ENCODE measurements around the gene LDB3.

The LDB3 gene

DNA sequence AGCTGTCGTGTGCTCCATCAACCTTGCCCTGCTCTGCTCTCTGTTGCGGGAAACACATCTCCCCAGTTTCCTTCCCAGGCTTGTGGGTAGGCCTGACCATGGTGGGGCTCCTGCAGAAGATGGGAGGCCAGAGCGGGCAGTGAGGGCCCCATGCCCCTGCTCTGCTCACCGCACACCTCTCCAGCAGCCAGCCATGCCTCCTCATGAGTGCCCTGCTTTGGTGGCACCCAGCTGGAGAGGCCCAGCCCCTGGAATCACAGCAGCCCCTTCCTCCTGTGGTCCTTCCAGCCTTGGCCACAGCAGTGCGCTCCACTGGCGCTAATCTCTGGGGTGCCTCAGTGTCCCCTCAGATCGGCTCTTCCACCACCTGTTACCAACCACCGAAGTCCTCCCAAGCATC, 18.2 kb upstream of the LDB3 start:
- H3K4me1 Mint-ChIP-seq = peaks cover 49% of the 10 kb centered on the region
- no peak overlapping the region for H3K4me3 Mint-ChIP-seq
- H3K36me3 Mint-ChIP-seq (ENCODE audit: low read depth) = no peaks in the 10 kb centered on the region
- TF ChIP-seq, protein P1, sequence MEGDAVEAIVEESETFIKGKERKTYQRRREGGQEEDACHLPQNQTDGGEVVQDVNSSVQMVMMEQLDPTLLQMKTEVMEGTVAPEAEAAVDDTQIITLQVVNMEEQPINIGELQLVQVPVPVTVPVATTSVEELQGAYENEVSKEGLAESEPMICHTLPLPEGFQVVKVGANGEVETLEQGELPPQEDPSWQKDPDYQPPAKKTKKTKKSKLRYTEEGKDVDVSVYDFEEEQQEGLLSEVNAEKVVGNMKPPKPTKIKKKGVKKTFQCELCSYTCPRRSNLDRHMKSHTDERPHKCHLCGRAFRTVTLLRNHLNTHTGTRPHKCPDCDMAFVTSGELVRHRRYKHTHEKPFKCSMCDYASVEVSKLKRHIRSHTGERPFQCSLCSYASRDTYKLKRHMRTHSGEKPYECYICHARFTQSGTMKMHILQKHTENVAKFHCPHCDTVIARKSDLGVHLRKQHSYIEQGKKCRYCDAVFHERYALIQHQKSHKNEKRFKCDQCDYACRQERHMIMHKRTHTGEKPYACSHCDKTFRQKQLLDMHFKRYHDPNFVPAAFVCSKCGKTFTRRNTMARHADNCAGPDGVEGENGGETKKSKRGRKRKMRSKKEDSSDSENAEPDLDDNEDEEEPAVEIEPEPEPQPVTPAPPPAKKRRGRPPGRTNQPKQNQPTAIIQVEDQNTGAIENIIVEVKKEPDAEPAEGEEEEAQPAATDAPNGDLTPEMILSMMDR (IDR thresholded peaks at IDR 0.05) = no peak
- no peak for DNase-seq
- H3K27ac Mint-ChIP-seq = no peak overlapping the region
- H3K27me3 Mint-ChIP-seq (ENCODE audit: low read depth, poor library complexity) = peaks cover 36% of the 10 kb centered on the region
- H3K9me3 Mint-ChIP-seq = no peaks in the 10 kb centered on the region

DNA sequence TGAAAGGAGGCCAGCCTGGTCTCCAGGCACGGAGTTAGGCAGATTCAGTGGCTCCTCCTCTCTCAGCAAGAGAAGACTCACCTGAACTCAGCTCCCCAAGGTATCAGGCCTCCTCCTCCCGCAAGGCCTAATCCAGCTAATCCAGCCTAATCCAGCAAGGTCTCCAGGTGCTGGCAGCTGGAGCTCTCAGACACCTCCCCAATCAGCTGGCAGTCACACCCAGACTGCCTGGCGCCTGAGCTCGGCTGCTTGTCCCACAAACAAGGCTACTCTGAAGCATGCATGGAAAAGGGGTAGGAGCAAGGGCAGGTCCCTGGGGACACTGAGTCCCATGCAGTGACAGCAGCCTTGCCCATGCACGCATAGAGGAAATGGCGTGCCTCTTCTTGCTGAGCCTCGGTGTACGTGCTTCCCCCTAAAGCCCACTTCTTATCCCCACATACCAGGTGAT, 17.3 kb upstream of the LDB3 start:
- DNase-seq = no peak
- no peak overlapping the region for H3K4me3 Mint-ChIP-seq

GRCh38 chr10:86651631-86652331, 16.5 kb upstream of the LDB3 start:
- Mint-ChIP-seq H3K27me3 (ENCODE audit: low read depth, poor library complexity) (peaks cover 30% of the 10 kb centered on the region), H3K4me3 (no peak overlapping the region), H3K9me3 (no peaks in the 10 kb centered on the region), H3K4me1 (peaks cover 43% of the 10 kb centered on the region), H3K27ac (no peak overlapping the region), H3K36me3 (ENCODE audit: low read depth) (no peaks in the 10 kb centered on the region)
- DNase-seq = no peak
- TF ChIP-seq, protein P1 (IDR thresholded peaks at IDR 0.05) = no peak

More for the DNA sequence above, 17.3 kb upstream of the LDB3 start:
- Mint-ChIP-seq H3K36me3 (ENCODE audit: low read depth) (no peaks in the 10 kb centered on the region), H3K27ac (no peak overlapping the region), H3K9me3 (no peaks in the 10 kb centered on the region), H3K4me1 (peaks cover 49% of the 10 kb centered on the region), H3K27me3 (ENCODE audit: low read depth, poor library complexity) (peaks cover 33% of the 10 kb centered on the region)
- TF ChIP-seq, protein P1 (IDR thresholded peaks at IDR 0.05) = no peak

DNA sequence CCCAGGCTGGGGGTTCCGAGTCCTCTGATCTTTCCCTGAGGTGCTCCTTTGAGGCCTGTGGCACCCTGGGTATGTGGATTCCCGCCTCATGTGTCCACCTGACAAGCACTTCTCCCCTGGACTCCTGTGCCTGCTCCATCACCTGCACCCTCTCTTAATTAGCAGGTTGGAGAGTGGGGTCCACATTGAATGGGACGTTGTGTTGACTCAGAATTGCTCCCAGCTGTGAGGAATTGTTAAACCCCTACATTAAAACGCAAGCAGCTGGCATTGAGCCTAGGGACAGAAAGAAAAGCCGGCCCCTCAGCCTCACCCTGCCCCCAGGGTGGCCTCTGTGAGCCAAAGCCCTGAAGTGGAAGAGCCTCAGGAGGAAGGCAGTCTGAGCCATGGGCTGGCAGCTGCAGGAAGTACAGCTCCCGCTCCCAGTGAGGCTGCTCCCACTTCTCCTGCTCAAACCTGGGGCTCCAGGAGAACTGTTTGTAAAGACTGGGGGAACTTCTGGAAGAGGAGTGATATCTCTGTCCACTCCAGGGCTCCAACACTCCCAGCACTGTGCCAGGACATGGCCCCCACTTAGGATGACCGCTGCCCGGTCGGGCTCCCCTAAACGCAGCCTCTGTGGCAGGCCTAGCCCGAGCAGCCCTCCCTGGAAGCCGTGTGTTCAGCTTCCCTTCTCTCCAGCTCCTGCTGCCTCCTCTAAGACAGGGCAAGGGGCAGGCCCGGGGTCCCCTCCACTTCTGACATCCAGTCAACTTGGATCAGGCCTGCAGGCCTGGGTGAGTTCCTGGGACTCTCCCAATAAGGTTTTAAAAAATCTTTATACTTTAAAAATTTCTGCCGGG, 15.7 kb upstream of the LDB3 start:
- H3K4me1 Mint-ChIP-seq = peaks cover 42% of the 10 kb centered on the region

DNA sequence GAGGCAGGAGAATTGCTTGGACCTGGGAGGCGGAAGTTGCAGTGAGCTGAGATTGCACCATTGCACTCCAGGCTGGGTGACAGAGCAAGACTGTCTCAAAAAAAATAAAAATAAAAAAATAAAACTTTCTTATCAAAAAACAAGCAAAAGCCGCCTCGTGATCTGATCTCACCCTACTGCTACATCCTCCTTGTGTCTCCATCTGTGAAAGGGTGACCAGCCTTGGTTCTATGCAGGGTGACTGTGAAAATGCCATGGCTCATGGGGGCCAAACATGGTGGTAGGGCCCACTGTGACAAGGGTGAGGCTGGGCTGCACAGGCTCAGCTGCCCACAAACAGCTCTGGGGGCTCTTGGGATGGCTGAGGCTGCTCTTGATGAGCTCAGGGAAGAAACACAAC, 14.9 kb upstream of the LDB3 start:
- DNase-seq = no peak
- TF ChIP-seq, protein P1 (IDR thresholded peaks at IDR 0.05) = no peak
- Mint-ChIP-seq H3K4me3 (no peak overlapping the region), H3K27me3 (ENCODE audit: low read depth, poor library complexity) (peaks cover 28% of the 10 kb centered on the region), H3K4me1 (peaks cover 34% of the 10 kb centered on the region), H3K36me3 (ENCODE audit: low read depth) (no peaks in the 10 kb centered on the region), H3K27ac (no peak overlapping the region), H3K9me3 (no peaks in the 10 kb centered on the region)

More for the DNA sequence above, 15.7 kb upstream of the LDB3 start:
- Mint-ChIP-seq H3K9me3 (no peaks in the 10 kb centered on the region), H3K36me3 (ENCODE audit: low read depth) (no peaks in the 10 kb centered on the region), H3K27me3 (ENCODE audit: low read depth, poor library complexity) (peaks cover 30% of the 10 kb centered on the region), H3K4me3 (no peak overlapping the region), H3K27ac (no peak overlapping the region)
- TF ChIP-seq, protein P1 (IDR thresholded peaks at IDR 0.05) = no peak
- no peak for DNase-seq

All from nephron progenitor cell (in vitro differentiated cells).